ENCODE measurements around the gene ADCY7.
A peak's percentile ranks its signal among the peaks of the same experiment; 100 is the strongest.

The ADCY7 gene

GRCh38 chr16:50326835-50327465, 60.6 kb downstream of the ADCY7 start:
- no peak overlapping the region for H3K4me3 ChIP-seq (replicated peaks; ENCODE audit: low read depth, low read length)
- DNase-seq (ENCODE audit: extremely low read depth, low read depth) = no peak
- TF ChIP-seq, protein P1, sequence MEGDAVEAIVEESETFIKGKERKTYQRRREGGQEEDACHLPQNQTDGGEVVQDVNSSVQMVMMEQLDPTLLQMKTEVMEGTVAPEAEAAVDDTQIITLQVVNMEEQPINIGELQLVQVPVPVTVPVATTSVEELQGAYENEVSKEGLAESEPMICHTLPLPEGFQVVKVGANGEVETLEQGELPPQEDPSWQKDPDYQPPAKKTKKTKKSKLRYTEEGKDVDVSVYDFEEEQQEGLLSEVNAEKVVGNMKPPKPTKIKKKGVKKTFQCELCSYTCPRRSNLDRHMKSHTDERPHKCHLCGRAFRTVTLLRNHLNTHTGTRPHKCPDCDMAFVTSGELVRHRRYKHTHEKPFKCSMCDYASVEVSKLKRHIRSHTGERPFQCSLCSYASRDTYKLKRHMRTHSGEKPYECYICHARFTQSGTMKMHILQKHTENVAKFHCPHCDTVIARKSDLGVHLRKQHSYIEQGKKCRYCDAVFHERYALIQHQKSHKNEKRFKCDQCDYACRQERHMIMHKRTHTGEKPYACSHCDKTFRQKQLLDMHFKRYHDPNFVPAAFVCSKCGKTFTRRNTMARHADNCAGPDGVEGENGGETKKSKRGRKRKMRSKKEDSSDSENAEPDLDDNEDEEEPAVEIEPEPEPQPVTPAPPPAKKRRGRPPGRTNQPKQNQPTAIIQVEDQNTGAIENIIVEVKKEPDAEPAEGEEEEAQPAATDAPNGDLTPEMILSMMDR (IDR thresholded peaks at IDR 0.05; ENCODE audit: low read depth, low read length, missing control alignments) = peak; percentile 67

GRCh38 chr16:50329446-50330189, 63.3 kb downstream of the ADCY7 start:
- no peak for DNase-seq (ENCODE audit: extremely low read depth, low read depth)
- TF ChIP-seq, protein P1 (IDR thresholded peaks at IDR 0.05; ENCODE audit: low read depth, low read length, missing control alignments) = no peak
- no peak overlapping the region for H3K4me3 ChIP-seq (replicated peaks; ENCODE audit: low read depth, low read length)

DNA sequence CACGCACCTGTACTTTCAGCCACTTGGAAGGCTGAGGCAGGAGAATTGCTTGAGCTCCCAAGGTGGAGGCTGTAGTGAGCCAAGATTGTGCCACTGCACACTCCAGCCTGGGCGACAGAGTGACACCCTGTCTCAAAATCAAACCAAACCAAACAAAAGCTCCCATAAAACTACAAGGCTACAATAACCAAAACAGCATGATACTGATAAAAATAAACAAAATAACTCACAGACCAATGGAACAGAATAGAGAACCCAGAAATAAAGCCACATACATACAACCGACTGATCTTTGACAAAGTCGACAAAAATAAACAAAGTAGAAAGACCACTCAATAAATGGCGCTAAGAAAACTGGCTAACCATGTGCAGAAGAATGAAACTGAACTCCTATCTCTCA, 65.2 kb downstream of the ADCY7 start:
- H3K4me3 ChIP-seq (replicated peaks; ENCODE audit: low read depth, low read length) = no peak overlapping the region
- TF ChIP-seq, protein P1 (IDR thresholded peaks at IDR 0.05; ENCODE audit: low read depth, low read length, missing control alignments) = no peak
- no peak for DNase-seq (ENCODE audit: extremely low read depth, low read depth)

GRCh38 chr16:50332599-50332998, 66.2 kb downstream of the ADCY7 start:
- TF ChIP-seq, protein P1 (IDR thresholded peaks at IDR 0.05; ENCODE audit: low read depth, low read length, missing control alignments) = no peak
- H3K4me3 ChIP-seq (replicated peaks; ENCODE audit: low read depth, low read length) = no peak overlapping the region
- DNase-seq (ENCODE audit: extremely low read depth, low read depth) = no peak

- TF ChIP-seq, protein P1 (IDR thresholded peaks at IDR 0.05; ENCODE audit: low read depth, low read length, missing control alignments) = no peak
- no peak overlapping the region for H3K4me3 ChIP-seq (replicated peaks; ENCODE audit: low read depth, low read length)
- DNase-seq (ENCODE audit: extremely low read depth, low read depth) = no peak
Observed at GRCh38 chr16:50334106-50334975, 68.0 kb downstream of the ADCY7 start.

GRCh38 chr16:50335196-50335958, 69.0 kb downstream of the ADCY7 start:
- TF ChIP-seq, protein P1 (IDR thresholded peaks at IDR 0.05; ENCODE audit: low read depth, low read length, missing control alignments) = no peak
- no peak for DNase-seq (ENCODE audit: extremely low read depth, low read depth)

More at GRCh38 chr16:50335196-50335958, 69.0 kb downstream of the ADCY7 start:
- H3K4me3 ChIP-seq (replicated peaks; ENCODE audit: low read depth, low read length) = no peak overlapping the region
